GM13976 (cell line): ENCODE results near the gene TIMM10B.

Experiments used
- DNase-seq: peaks from one replicate; pipeline ENCODE4 v3.0.0; 2012; ENCODE audit warnings: low spot score
- CTCF ChIP-seq: IDR thresholded peaks from 2 replicates; pipeline ENCODE4 v1.5.1; 2012; ENCODE audit warnings: borderline replicate concordance, mild to moderate bottlenecking; ENCODE audit not compliant: insufficient read depth; ENCODE audit errors: extremely low read depth, missing control alignments, control extremely low read depth
- in situ Hi-C: fragments of 300-500 bp; cut with MboI; formaldehyde crosslinking; loops from one replicate; pipeline ENCODE4 v1.12.0; 2022; ENCODE audit warnings: low sequenced_read_pairs, mixed read lengths, inconsistent platforms; ENCODE audit not compliant: unreplicated experiment

Gene TIMM10B

GRCh38 chr11:6440906-6441358, 40.4 kb upstream of the TIMM10B start, which contains the start of gene HPX:
Gene HPX (minus strand): TSS chr11:6440987. CDS start chr11:6440963, 24 bp downstream.
- in situ Hi-C loops, result loop anchor here (5.0 kb wide), 1 partner anchor 59 kb away; no protein-coding TSS in a partner anchor
- no peak for DNase-seq
- TF ChIP-seq CTCF, result no peak

DNA sequence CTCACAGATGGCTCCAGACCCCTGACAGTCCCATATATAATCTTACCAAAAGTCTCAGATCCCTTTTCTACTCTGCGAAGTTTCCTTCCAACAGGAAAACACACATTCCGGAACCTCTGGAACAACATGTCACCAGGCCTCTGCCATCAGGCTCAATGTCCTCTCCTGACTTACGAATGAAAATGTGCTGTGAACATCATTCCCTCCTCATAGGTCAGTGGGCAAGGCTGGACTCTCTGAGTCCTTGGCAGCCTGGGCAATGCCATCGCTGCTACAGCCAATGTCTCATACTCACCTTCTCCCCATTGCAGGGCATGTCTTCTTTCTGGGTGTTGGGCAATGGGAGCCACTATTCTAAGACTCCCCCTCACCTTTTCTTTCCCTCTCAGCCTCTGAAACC, 38.9 kb upstream of the TIMM10B start:
- TF ChIP-seq CTCF, result no peak
- in situ Hi-C loops, result loop anchor here (5.0 kb wide), 1 partner anchor 60 kb away; no protein-coding TSS in a partner anchor
- no peak for DNase-seq

- in situ Hi-C loops, result loop anchor here (5.0 kb wide), 1 partner anchor 61 kb away; no protein-coding TSS in a partner anchor
- peak; percentile 73 for DNase-seq
- TF ChIP-seq CTCF, result peak; percentile 87
Measured at GRCh38 chr11:6443269-6444003, 37.9 kb upstream of the TIMM10B start.

- no peak for TF ChIP-seq CTCF
- DNase-seq, result no peak
- in situ Hi-C loops, result no loop called here
Measured at GRCh38 chr11:6448574-6448973, 32.7 kb upstream of the TIMM10B start.

GRCh38 chr11:6452219-6452618, 29.1 kb upstream of the TIMM10B start:
- no peak for TF ChIP-seq CTCF
- in situ Hi-C loops, result no loop called here
- DNase-seq, result no peak

DNA sequence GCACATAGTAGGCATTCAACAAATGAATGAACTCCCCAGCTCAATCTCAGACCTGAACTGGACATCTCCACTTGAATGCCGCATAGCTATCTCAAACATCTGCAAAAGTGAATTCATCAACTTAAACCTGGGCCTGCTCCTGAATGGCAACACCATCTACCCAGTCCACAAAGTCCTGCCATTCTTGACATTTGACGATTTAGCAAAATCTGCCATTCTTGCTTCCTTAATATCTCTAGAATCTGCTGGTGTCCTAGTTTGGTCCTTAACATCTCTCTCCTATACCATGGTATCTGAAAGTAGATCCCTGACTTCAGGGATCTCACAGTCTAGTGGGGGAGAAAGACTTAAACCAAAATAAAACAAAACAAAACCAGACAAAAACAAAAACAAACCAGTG, 28.1 kb upstream of the TIMM10B start:
- no peak for TF ChIP-seq CTCF
- no peak for DNase-seq
- in situ Hi-C loops, result no loop called here
